ENCODE data around the gene ZP4. TPM values are rescaled to one million over a fixed set of nuclear protein-coding genes. Genes with fewer than 3 reads are reported as not detected.

The ZP4 gene
- total and polyA plus RNA-seq, 9 of the 15 experiments (the other 6 are each of a cell fraction or from before 2014, with no cell fraction given): not detected

- WGBS (ENCODE audit: insufficient coverage, low coverage, missing lambda C conversion rate): 0% methylated on average over 2 of the region's 2 CpGs
- H3K9ac ChIP-seq (ENCODE audit: insufficient read depth in 1 of 2, low read depth in 2 of 2, low read length in 2 of 2): no peak overlapping the region
- H3K4me1 ChIP-seq (replicated peaks in 1 of 2; ENCODE audit: control insufficient read depth in 2 of 2, insufficient read depth in 2 of 2, low read length in 2 of 2): no peaks in the 10 kb centered on the region
- no peak overlapping the region for H3K27ac ChIP-seq (ENCODE audit: extremely low read depth, low read depth, low read length)
- H3K27me3 ChIP-seq (ENCODE audit: control insufficient read depth in 2 of 2, insufficient read depth in 2 of 2, low read length in 2 of 2): no peaks in the 10 kb centered on the region
- no peak overlapping the region for H3K4me2 ChIP-seq (ENCODE audit: insufficient read depth, low read length)
- no TSS peak for BruUV-seq (replicated peaks)
- ChIA-PET CTCF (ENCODE audit: low intra/inter-chr PET ratio) (no interaction called here), POLR2A (no interaction called here)
- ATAC-seq (no peak), FAIRE-seq (no peak), DNase-seq (ENCODE audit: extremely low read depth in 1 of 4, low spot score in 3 of 4) (no peak)
- no peaks in the 10 kb centered on the region for H3K36me3 ChIP-seq (ENCODE audit: control insufficient read depth, insufficient read depth, low read length)
- H3K4me3 ChIP-seq: no peak overlapping the region
- H4K20me1 ChIP-seq (replicated peaks; ENCODE audit: control insufficient read depth, insufficient read depth, low read length): no peaks in the 10 kb centered on the region
- no peaks in the 10 kb centered on the region for H3K79me2 ChIP-seq (ENCODE audit: control insufficient read depth, insufficient read depth, low read length)
- H3K9me1 ChIP-seq (ENCODE audit: control insufficient read depth, insufficient read depth, low read length): no peaks in the 10 kb centered on the region
- no peak for TF ChIP-seq ZNF785 (CRISPR knock-in tag; IDR thresholded peaks at IDR 0.05)
- no peak for TF ChIP-seq WHSC1 (IDR thresholded peaks at IDR 0.05; ENCODE audit: low read length)
- TF ChIP-seq HLTF (IDR thresholded peaks at IDR 0.05): no peak
- TF ChIP-seq SNRNP70 (optimal IDR thresholded peaks at IDR 0.05; ENCODE audit: low read depth, low read length): no peak
- no peak for TF ChIP-seq CCNT2 (IDR thresholded peaks at IDR 0.05; ENCODE audit: borderline replicate concordance, extremely low read depth, insufficient read length, low read depth, low read length)
- TF ChIP-seq ZNF316 (IDR thresholded peaks at IDR 0.05): no peak
- no peak for TF ChIP-seq ZNF165 (CRISPR knock-in tag; IDR thresholded peaks at IDR 0.05; ENCODE audit: borderline replicate concordance)
- TF ChIP-seq DIDO1 (tag; IDR thresholded peaks at IDR 0.05; ENCODE audit: low read depth): no peak
- TF ChIP-seq, protein P1, sequence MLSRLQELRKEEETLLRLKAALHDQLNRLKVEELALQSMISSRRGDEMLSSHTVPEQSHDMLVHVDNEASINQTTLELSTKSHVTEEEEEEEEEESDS (CRISPR knock-in tag; IDR thresholded peaks at IDR 0.05): no peak
- TF ChIP-seq PHF8 (IDR thresholded peaks at IDR 0.05; ENCODE audit: borderline replicate concordance, low read length): no peak
- H2AFZ ChIP-seq (ENCODE audit: low read depth, low read length): no peak overlapping the region
- 0 out of 2 replicates have a peak, but pooled peaks cover 3% of the 10 kb centered on the region for H3K9me3 ChIP-seq (replicated peaks; ENCODE audit: control insufficient read depth, insufficient read depth, low read depth, low read length)
- in situ Hi-C loops (cut with MboI): no loop called here
- intact Hi-C loops (cut with micrococcal nuclease): no loop called here
Measured at GRCh38 chr1:237891266-237891665, 544 bp upstream of the ZP4 start.

Measured in K562 (cell line).